IMR-90 (cell line): ENCODE measurements around the gene PKD2L1. TPM values are rescaled to one million over a fixed set of nuclear protein-coding genes. Genes with fewer than 3 reads are reported as not detected.

Source experiments
- ATAC-seq: fragments of 200-7000 bp; cut with Tn5 transposase; 2 replicates; pipeline ENCODE4 v1.9.1; 2020; ENCODE audit warnings: low read depth, mild to moderate bottlenecking, moderate library complexity
- BruUV-seq: library from RNA; stranded (reverse); fragments of 400-500 nt; replicated peaks from 2 replicates; lab custom pipeline; 2021; lab: Mats Ljungman, UMichigan
- CTCF ChIA-PET: fragments of 300-600 bp; formaldehyde crosslinking; extraction: SDS; loops from one replicate; lab custom pipeline; 2021; ENCODE audit warnings: antibody characterized with exemption; lab: Yijun Ruan, JAX
- POLR2A ChIA-PET: fragments of 300-600 bp; sonication (Branson Sonifier 250); formaldehyde crosslinking; loops from one replicate; lab custom pipeline; 2022; ENCODE audit warnings: antibody characterized with exemption; ENCODE audit not compliant: unreplicated experiment; lab: Charles Lee
- DNase-seq: peaks from one replicate; pipeline ENCODE4 v3.0.0; 2013
- H2AFZ ChIP-seq: replicated peaks from 2 replicates; pipeline ENCODE3; 2013; ENCODE audit warnings: low read length, mild to moderate bottlenecking; ENCODE audit not compliant: poor library complexity
- H2AK5ac ChIP-seq: 2 replicates; pipeline ENCODE4 v1.6.1; 2013; ENCODE audit warnings: low read depth, low read length, inconsistent platforms
- H2AK9ac ChIP-seq: replicated peaks from 2 replicates; pipeline ENCODE3; 2013; ENCODE audit warnings: mild to moderate bottlenecking, low read depth, low read length, moderate library complexity; ENCODE audit not compliant: poor library complexity
- H2BK120ac ChIP-seq: 2 replicates; pipeline ENCODE4 v1.6.1; 2013; ENCODE audit warnings: low read depth, low read length, inconsistent platforms
- H2BK15ac ChIP-seq: 3 replicates; pipeline ENCODE4 v1.6.1; 2013; ENCODE audit warnings: low read depth, low read length, inconsistent platforms
- H2BK20ac ChIP-seq: 2 replicates; pipeline ENCODE4 v1.6.1; 2013; ENCODE audit warnings: low read depth, mild to moderate bottlenecking, inconsistent platforms, low read length, moderate library complexity
- H2BK5ac ChIP-seq: 2 replicates; pipeline ENCODE4 v1.6.1; 2013; ENCODE audit warnings: mild to moderate bottlenecking, low read depth, low read length, inconsistent platforms; ENCODE audit not compliant: poor library complexity, severe bottlenecking
- H3K14ac ChIP-seq: replicated peaks from 2 replicates; pipeline ENCODE4 v1.6.1; 2013; ENCODE audit warnings: low read depth, low read length, inconsistent platforms
- H3K18ac ChIP-seq: 2 replicates; pipeline ENCODE4 v1.6.1; 2013; ENCODE audit warnings: low read depth, low read length, control low read depth
- H3K23ac ChIP-seq: 2 replicates; pipeline ENCODE4 v1.6.1; 2013; ENCODE audit warnings: low read depth, low read length, inconsistent platforms
- H3K27ac ChIP-seq: 2 replicates; pipeline ENCODE4 v1.5.1; 2013; ENCODE audit warnings: mild to moderate bottlenecking, control low read depth, low read length; ENCODE audit not compliant: insufficient read depth
- H3K27me3 ChIP-seq: 2 replicates; pipeline ENCODE4 v1.6.1; 2013; ENCODE audit warnings: low read length; ENCODE audit not compliant: control insufficient read depth, insufficient read depth
- H3K36me3 ChIP-seq: 2 replicates; pipeline ENCODE4 v1.6.1; 2013; ENCODE audit warnings: low read length, mixed read lengths; ENCODE audit not compliant: control insufficient read depth, insufficient read depth
- H3K4ac ChIP-seq: 2 replicates; pipeline ENCODE4 v1.6.1; 2013; ENCODE audit warnings: low read depth, low read length, inconsistent platforms
- H3K4me1 ChIP-seq: 2 replicates; pipeline ENCODE4 v1.6.1; 2013; ENCODE audit warnings: low read length, mixed read lengths; ENCODE audit not compliant: control insufficient read depth, insufficient read depth
- H3K4me2 ChIP-seq: 2 replicates; pipeline ENCODE4 v1.6.1; 2013; ENCODE audit warnings: low read depth, mild to moderate bottlenecking, control low read depth, low read length, moderate library complexity
- H3K4me3 ChIP-seq: 2 replicates; pipeline ENCODE4 v1.5.1; 2013; ENCODE audit warnings: low read depth, mild to moderate bottlenecking, control low read depth, low read length, moderate library complexity; ENCODE audit not compliant: insufficient read depth
- H3K56ac ChIP-seq: 2 replicates; pipeline ENCODE4 v1.6.1; 2013; ENCODE audit warnings: low read length, inconsistent platforms; ENCODE audit not compliant: insufficient read depth; ENCODE audit errors: extremely low read depth
- H3K79me1 ChIP-seq, 2 experiments: 2 replicates each; pipeline ENCODE4 v1.6.1; 2013; ENCODE audit warnings: low read length in 2 of 2, inconsistent platforms in 1 of 2, low read depth in 1 of 2
- H3K9ac ChIP-seq: 2 replicates; pipeline ENCODE4 v1.6.1; 2013; ENCODE audit warnings: low read depth, low read length, control low read depth
- H3K9me1 ChIP-seq: 2 replicates; pipeline ENCODE4 v1.6.1; 2013; ENCODE audit warnings: low read length, inconsistent platforms; ENCODE audit not compliant: insufficient read depth
- H3K9me3 ChIP-seq: 2 replicates; pipeline ENCODE4 v1.6.1; 2013; ENCODE audit warnings: low read length; ENCODE audit not compliant: control insufficient read depth, insufficient read depth
- H4K20me1 ChIP-seq: 2 replicates; pipeline ENCODE4 v1.6.1; 2013; ENCODE audit warnings: low read length, inconsistent platforms; ENCODE audit not compliant: insufficient read depth
- H4K5ac ChIP-seq: 2 replicates; pipeline ENCODE4 v1.6.1; 2013; ENCODE audit warnings: mild to moderate bottlenecking, low read depth, low read length, control low read depth
- H4K8ac ChIP-seq, 2 experiments: 2 replicates each; pipeline ENCODE4 v1.6.1; 2013; ENCODE audit warnings: low read depth in 2 of 2, low read length in 2 of 2, control low read depth in 1 of 2, inconsistent platforms in 1 of 2
- H4K91ac ChIP-seq: 2 replicates; pipeline ENCODE4 v1.6.1; 2013; ENCODE audit warnings: low read depth, low read length, inconsistent platforms; ENCODE audit not compliant: insufficient read depth
- BHLHE40 ChIP-seq: fragments of 150-350 bp; IDR thresholded peaks from 2 replicates; pipeline ENCODE4 v1.6.1; 2016; ENCODE audit warnings: mild to moderate bottlenecking, low read depth, low read length
- CEBPB ChIP-seq: IDR thresholded peaks from 2 replicates; pipeline ENCODE4 v1.6.1; 2012; ENCODE audit warnings: low read depth, low read length, improper control_type of control experiment
- CHD1 ChIP-seq: IDR thresholded peaks from 2 replicates; pipeline ENCODE4 v1.6.1; 2012; ENCODE audit warnings: low read depth, low read length, improper control_type of control experiment
- FOS ChIP-seq: fragments of 150-350 bp; IDR thresholded peaks from 2 replicates; pipeline ENCODE4 v1.6.1; 2016; ENCODE audit warnings: low read depth, low read length
- MAFK ChIP-seq: IDR thresholded peaks from 2 replicates; pipeline ENCODE4 v1.6.1; 2012; ENCODE audit warnings: low read depth, low read length, improper control_type of control experiment
- MAZ ChIP-seq: IDR thresholded peaks from 2 replicates; pipeline ENCODE4 v1.6.1; 2012; ENCODE audit warnings: low read depth, mild to moderate bottlenecking, low read length, improper control_type of control experiment, moderate library complexity, borderline replicate concordance
- MXI1 ChIP-seq: IDR thresholded peaks from 2 replicates; pipeline ENCODE4 v1.6.1; 2012; ENCODE audit warnings: low read depth, mild to moderate bottlenecking, low read length, moderate library complexity, borderline replicate concordance
- NFE2L2 ChIP-seq: fragments of 150-350 bp; IDR thresholded peaks from 2 replicates; pipeline ENCODE4 v1.6.1; 2016; ENCODE audit warnings: low read depth, mild to moderate bottlenecking, low read length
- POLR2A ChIP-seq: IDR thresholded peaks from 2 replicates; pipeline ENCODE4 v1.6.1; 2012; ENCODE audit warnings: mild to moderate bottlenecking, low read depth, low read length
- RAD21 ChIP-seq: IDR thresholded peaks from 2 replicates; pipeline ENCODE4 v1.6.1; 2012; ENCODE audit warnings: low read length, improper control_type of control experiment
- RCOR1 ChIP-seq: IDR thresholded peaks from 2 replicates; pipeline ENCODE4 v1.6.1; 2012; ENCODE audit warnings: mild to moderate bottlenecking, low read length, improper control_type of control experiment; ENCODE audit not compliant: insufficient replicate concordance
- RFX5 ChIP-seq: IDR thresholded peaks from 2 replicates; pipeline ENCODE4 v1.8.0; 2012; ENCODE audit warnings: low read depth, mild to moderate bottlenecking, low read length, moderate library complexity
- SMC3 ChIP-seq: fragments of 150-350 bp; IDR thresholded peaks from 2 replicates; pipeline ENCODE4 v1.6.1; 2016; ENCODE audit warnings: low read depth, mild to moderate bottlenecking, antibody characterized with exemption, low read length, moderate library complexity
- WGBS, 2 experiments: methylation state at CpG; one replicate each; pipeline versions ENCODE4 v1.1.5 to v1.1.7; 2013; ENCODE audit warnings: missing lambda C conversion rate in 2 of 2; ENCODE audit not compliant: insufficient read length in 1 of 2; ENCODE audit errors: extremely low coverage in 2 of 2; 5-methylcytosine and 5-hydroxymethylcytosine counted together
- dilution Hi-C: fragments of 300-500 bp; cut with HindIII; formaldehyde crosslinking; loops from one replicate; pipeline ENCODE4 v1.14.3; 2018; ENCODE audit warnings: low sequenced_read_pairs; ENCODE audit not compliant: unreplicated experiment
- in situ Hi-C: fragments of 300-500 bp; cut with MboI; formaldehyde crosslinking; loops from 3 replicates; pipeline ENCODE4 v1.14.3; 2019; ENCODE audit warnings: low sequenced_read_pairs, inconsistent platforms, mixed read lengths
- intact Hi-C: fragments of 100-400 bp; cut with micrococcal nuclease; formaldehyde crosslinking; loops from 2 replicates; pipeline ENCODE4 v1.10.0; 2022
- polyA plus RNA-seq, 3 experiments: library from polyadenylated mRNA; depleted of rRNA; stranded (reverse); fragments of >200 nt; gene quantifications; 2 replicates each; pipeline ENCODE4 v1.2.3, GENCODE V29; 2012; ENCODE audit warnings: low replicate concordance in 1 of 3
- total RNA-seq: library from RNA; depleted of rRNA; stranded (reverse); fragments of >200 nt; gene quantifications from 2 replicates; pipeline ENCODE4 v1.2.3, GENCODE V29; 2012
- TF ChIP-seq, protein P1 (sequence below): fragments of 150-350 bp; IDR thresholded peaks from 2 replicates; pipeline ENCODE4 v1.6.1; 2016; ENCODE audit warnings: low read depth, mild to moderate bottlenecking, low read length, moderate library complexity, borderline replicate concordance
- TF ChIP-seq, protein P2 (sequence below): conservative IDR thresholded peaks from 2 replicates; pipeline ENCODE4 v1.5.1; 2012; ENCODE audit warnings: mild to moderate bottlenecking, low read depth, low read length, improper control_type of control experiment
- TF ChIP-seq, protein P3 (sequence below): fragments of 150-350 bp; IDR thresholded peaks from 2 replicates; pipeline ENCODE4 v1.6.1; 2017; ENCODE audit warnings: mild to moderate bottlenecking, antibody characterized with exemption, low read length, low read depth

Gene PKD2L1
- total and polyA plus RNA-seq, 2 of the 4 experiments (the other 2 are of a cell fraction) = not detected

GRCh38 chr10:100254191-100254590 lies 75.8 kb downstream of the PKD2L1 start:
- Histone ChIP-seq H3K56ac (no peak overlapping the region), H4K91ac (no peak overlapping the region), H4K5ac (no peak overlapping the region), H3K4me1 (no peaks in the 10 kb centered on the region), H4K20me1 (no peaks in the 10 kb centered on the region), H3K18ac (no peak overlapping the region), H3K79me1 (peaks cover 0 to 2% of the 10 kb centered on the region in 2 experiments; a peak in 1 of 4 replicates), H2BK120ac (no peak overlapping the region), H3K9me1 (no peaks in the 10 kb centered on the region), H2BK20ac (no peak overlapping the region), H3K9me3 (no peaks in the 10 kb centered on the region), H2AK5ac (no peak overlapping the region), H3K9ac (no peak overlapping the region), H3K23ac (no peak overlapping the region), H3K4me2 (no peak overlapping the region), H3K27me3 (no peaks in the 10 kb centered on the region), H2AK9ac (no peak overlapping the region), H2BK5ac (no peak overlapping the region), H2BK15ac (no peak overlapping the region), H3K4ac (no peak overlapping the region), H4K8ac (no peak overlapping the region), H3K14ac (no peak overlapping the region), H2AFZ (no peak overlapping the region), H3K36me3 (peaks cover 23% of the 10 kb centered on the region), H3K27ac (no peak overlapping the region), H3K4me3 (no peak overlapping the region)
- CTCF ChIA-PET = no interaction called here
- BruUV-seq = no TSS peak
- POLR2A ChIA-PET = no interaction called here
- TF ChIP-seq, protein P1, sequence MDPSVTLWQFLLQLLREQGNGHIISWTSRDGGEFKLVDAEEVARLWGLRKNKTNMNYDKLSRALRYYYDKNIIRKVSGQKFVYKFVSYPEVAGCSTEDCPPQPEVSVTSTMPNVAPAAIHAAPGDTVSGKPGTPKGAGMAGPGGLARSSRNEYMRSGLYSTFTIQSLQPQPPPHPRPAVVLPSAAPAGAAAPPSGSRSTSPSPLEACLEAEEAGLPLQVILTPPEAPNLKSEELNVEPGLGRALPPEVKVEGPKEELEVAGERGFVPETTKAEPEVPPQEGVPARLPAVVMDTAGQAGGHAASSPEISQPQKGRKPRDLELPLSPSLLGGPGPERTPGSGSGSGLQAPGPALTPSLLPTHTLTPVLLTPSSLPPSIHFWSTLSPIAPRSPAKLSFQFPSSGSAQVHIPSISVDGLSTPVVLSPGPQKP = no peak
- TF ChIP-seq, protein P2, sequence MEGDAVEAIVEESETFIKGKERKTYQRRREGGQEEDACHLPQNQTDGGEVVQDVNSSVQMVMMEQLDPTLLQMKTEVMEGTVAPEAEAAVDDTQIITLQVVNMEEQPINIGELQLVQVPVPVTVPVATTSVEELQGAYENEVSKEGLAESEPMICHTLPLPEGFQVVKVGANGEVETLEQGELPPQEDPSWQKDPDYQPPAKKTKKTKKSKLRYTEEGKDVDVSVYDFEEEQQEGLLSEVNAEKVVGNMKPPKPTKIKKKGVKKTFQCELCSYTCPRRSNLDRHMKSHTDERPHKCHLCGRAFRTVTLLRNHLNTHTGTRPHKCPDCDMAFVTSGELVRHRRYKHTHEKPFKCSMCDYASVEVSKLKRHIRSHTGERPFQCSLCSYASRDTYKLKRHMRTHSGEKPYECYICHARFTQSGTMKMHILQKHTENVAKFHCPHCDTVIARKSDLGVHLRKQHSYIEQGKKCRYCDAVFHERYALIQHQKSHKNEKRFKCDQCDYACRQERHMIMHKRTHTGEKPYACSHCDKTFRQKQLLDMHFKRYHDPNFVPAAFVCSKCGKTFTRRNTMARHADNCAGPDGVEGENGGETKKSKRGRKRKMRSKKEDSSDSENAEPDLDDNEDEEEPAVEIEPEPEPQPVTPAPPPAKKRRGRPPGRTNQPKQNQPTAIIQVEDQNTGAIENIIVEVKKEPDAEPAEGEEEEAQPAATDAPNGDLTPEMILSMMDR = no peak
- TF ChIP-seq, protein P3, sequence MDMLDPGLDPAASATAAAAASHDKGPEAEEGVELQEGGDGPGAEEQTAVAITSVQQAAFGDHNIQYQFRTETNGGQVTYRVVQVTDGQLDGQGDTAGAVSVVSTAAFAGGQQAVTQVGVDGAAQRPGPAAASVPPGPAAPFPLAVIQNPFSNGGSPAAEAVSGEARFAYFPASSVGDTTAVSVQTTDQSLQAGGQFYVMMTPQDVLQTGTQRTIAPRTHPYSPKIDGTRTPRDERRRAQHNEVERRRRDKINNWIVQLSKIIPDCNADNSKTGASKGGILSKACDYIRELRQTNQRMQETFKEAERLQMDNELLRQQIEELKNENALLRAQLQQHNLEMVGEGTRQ = no peak
- no peak for TF ChIP-seq MXI1
- no peak for TF ChIP-seq MAFK
- no peak for TF ChIP-seq RCOR1
- TF ChIP-seq POLR2A = no peak
- TF ChIP-seq RAD21 = no peak
- no peak for TF ChIP-seq NFE2L2
- no peak for TF ChIP-seq CEBPB
- no peak for TF ChIP-seq CHD1
- TF ChIP-seq MAZ = no peak
- no peak for TF ChIP-seq BHLHE40
- no peak for TF ChIP-seq SMC3
- no peak for TF ChIP-seq FOS
- no peak for TF ChIP-seq RFX5
- dilution Hi-C loops (no loop called here), intact Hi-C loops (no loop called here), in situ Hi-C loops (no loop called here)
- DNase-seq = no peak
- ATAC-seq = no peak
- no CpG with 5 or more reads among the region's 3 CpGs for WGBS, 2 experiments
